ENCODE results near the gene F9.
"Not testable (repeated sequence)": the region's sequence is repeated elsewhere in the genome, so short reads cannot be mapped to it uniquely, and the experiment has no call there.

The F9 gene

GRCh38 chrX:139530550-139530949 lies at the start of gene F9:
Gene F9 (plus strand): TSS chrX:139530739. CDS start chrX:139530765, 26 bp downstream.
- no peak for DNase-seq (ENCODE audit: low read depth)

GRCh38 chrX:139483699-139484098 lies 46.8 kb upstream of the F9 start:
- DNase-seq (ENCODE audit: low read depth) = no peak

GRCh38 chrX:139484591-139484990 lies 45.9 kb upstream of the F9 start:
- DNase-seq (ENCODE audit: low read depth) = no peak

GRCh38 chrX:139495324-139495723 lies 35.2 kb upstream of the F9 start:
- DNase-seq (ENCODE audit: low read depth) = no peak

- no peak for DNase-seq (ENCODE audit: low read depth)
Measured at GRCh38 chrX:139506333-139506732, 24.2 kb upstream of the F9 start.

GRCh38 chrX:139508099-139508498 lies 22.4 kb upstream of the F9 start:
- no peak for DNase-seq (ENCODE audit: low read depth)

GRCh38 chrX:139518475-139518874 lies 12.1 kb upstream of the F9 start:
- DNase-seq (ENCODE audit: low read depth) = no peak

GRCh38 chrX:139528829-139529228 lies 1.7 kb upstream of the F9 start:
- DNase-seq (ENCODE audit: low read depth) = not testable (repeated sequence)

- no peak for DNase-seq (ENCODE audit: low read depth)
Measured at GRCh38 chrX:139532834-139533233, 2.3 kb downstream of the F9 start.

GRCh38 chrX:139533444-139533843 lies 2.9 kb downstream of the F9 start:
- DNase-seq (ENCODE audit: low read depth) = no peak

- no peak for DNase-seq (ENCODE audit: low read depth)
Measured at GRCh38 chrX:139538907-139539790, 8.6 kb downstream of the F9 start.

- no peak for DNase-seq (ENCODE audit: low read depth)
Measured at GRCh38 chrX:139542652-139543051, 12.1 kb downstream of the F9 start.

GRCh38 chrX:139543920-139544319 lies 13.4 kb downstream of the F9 start:
- DNase-seq (ENCODE audit: low read depth) = no peak

- DNase-seq (ENCODE audit: low read depth) = no peak
Measured at GRCh38 chrX:139544591-139544990, 14.1 kb downstream of the F9 start.

GRCh38 chrX:139554376-139554775 lies 23.8 kb downstream of the F9 start:
- DNase-seq (ENCODE audit: low read depth) = no peak

- DNase-seq (ENCODE audit: low read depth) = no peak
Measured at GRCh38 chrX:139554991-139555675, 24.6 kb downstream of the F9 start.

- no peak for DNase-seq (ENCODE audit: low read depth)
Measured at GRCh38 chrX:139559383-139560042, 29.0 kb downstream of the F9 start.

- no peak for DNase-seq (ENCODE audit: low read depth)
Measured at GRCh38 chrX:139560221-139560620, 29.7 kb downstream of the F9 start.

GRCh38 chrX:139563251-139563650 lies 32.7 kb downstream of the F9 start:
- DNase-seq (ENCODE audit: low read depth) = no peak

- no peak for DNase-seq (ENCODE audit: low read depth)
Measured at GRCh38 chrX:139566981-139567380, 36.4 kb downstream of the F9 start.

GRCh38 chrX:139581068-139581467 lies 50.5 kb downstream of the F9 start:
- no peak for DNase-seq (ENCODE audit: low read depth)

GRCh38 chrX:139585613-139586012 lies 55.1 kb downstream of the F9 start:
- DNase-seq (ENCODE audit: low read depth) = no peak

- DNase-seq (ENCODE audit: low read depth) = no peak
Measured at GRCh38 chrX:139596068-139596467, 65.5 kb downstream of the F9 start.
